Astrocyte of the spinal cord (primary cell): ENCODE data around the gene PIK3CB.
A peak's percentile ranks its signal among the peaks of the same experiment; 100 is the strongest.
"Not testable (repeated sequence)": the region's sequence is repeated elsewhere in the genome, so short reads cannot be mapped to it uniquely, and the experiment has no call there.

ENCODE experiments used
- DNase-seq: peaks from one replicate; pipeline ENCODE4 v3.0.0; 2011; ENCODE audit warnings: low read depth, low spot score
- H3K4me3 ChIP-seq: 2 replicates; pipeline ENCODE4 v1.5.1; 2011; ENCODE audit warnings: low read depth, mild to moderate bottlenecking, low read length, moderate library complexity
- in situ Hi-C: cut with HindIII; loops from 2 replicates; pipeline ENCODE4 v1.10.0; 2017; ENCODE audit warnings: low sequenced_read_pairs
- TF ChIP-seq, protein P1 (sequence below): IDR thresholded peaks from 2 replicates; pipeline ENCODE4 v1.5.1; 2012; ENCODE audit warnings: low read depth, mild to moderate bottlenecking, low read length, inconsistent platforms

Gene PIK3CB

GRCh38 chr3:138824114-138824506, 10.6 kb downstream of the PIK3CB start:
- TF ChIP-seq, protein P1, sequence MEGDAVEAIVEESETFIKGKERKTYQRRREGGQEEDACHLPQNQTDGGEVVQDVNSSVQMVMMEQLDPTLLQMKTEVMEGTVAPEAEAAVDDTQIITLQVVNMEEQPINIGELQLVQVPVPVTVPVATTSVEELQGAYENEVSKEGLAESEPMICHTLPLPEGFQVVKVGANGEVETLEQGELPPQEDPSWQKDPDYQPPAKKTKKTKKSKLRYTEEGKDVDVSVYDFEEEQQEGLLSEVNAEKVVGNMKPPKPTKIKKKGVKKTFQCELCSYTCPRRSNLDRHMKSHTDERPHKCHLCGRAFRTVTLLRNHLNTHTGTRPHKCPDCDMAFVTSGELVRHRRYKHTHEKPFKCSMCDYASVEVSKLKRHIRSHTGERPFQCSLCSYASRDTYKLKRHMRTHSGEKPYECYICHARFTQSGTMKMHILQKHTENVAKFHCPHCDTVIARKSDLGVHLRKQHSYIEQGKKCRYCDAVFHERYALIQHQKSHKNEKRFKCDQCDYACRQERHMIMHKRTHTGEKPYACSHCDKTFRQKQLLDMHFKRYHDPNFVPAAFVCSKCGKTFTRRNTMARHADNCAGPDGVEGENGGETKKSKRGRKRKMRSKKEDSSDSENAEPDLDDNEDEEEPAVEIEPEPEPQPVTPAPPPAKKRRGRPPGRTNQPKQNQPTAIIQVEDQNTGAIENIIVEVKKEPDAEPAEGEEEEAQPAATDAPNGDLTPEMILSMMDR: no peak
- in situ Hi-C loops: no loop called here
- DNase-seq: no peak
- no peak overlapping the region for H3K4me3 ChIP-seq

DNA sequence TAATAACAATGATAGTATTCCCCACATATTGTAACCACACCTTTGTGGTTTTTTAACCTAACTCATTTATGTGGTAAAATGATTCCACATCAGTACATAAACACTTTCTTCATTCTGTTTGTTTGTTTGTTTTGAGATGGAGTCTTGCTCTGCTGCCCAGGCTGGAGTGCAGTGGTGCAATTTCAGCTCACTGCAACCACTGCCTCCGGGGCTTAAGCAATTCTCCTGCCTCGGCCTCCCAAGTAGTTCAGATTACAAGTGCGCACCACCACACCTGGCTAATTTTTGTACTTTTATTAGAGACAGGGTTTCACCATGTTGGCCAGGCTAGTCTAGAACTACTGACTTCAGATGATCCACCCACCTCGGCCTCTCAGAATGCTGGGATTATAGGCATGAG, 14.3 kb downstream of the PIK3CB start:
- H3K4me3 ChIP-seq, in situ Hi-C loops, DNase-seq: not testable (repeated sequence)

DNA sequence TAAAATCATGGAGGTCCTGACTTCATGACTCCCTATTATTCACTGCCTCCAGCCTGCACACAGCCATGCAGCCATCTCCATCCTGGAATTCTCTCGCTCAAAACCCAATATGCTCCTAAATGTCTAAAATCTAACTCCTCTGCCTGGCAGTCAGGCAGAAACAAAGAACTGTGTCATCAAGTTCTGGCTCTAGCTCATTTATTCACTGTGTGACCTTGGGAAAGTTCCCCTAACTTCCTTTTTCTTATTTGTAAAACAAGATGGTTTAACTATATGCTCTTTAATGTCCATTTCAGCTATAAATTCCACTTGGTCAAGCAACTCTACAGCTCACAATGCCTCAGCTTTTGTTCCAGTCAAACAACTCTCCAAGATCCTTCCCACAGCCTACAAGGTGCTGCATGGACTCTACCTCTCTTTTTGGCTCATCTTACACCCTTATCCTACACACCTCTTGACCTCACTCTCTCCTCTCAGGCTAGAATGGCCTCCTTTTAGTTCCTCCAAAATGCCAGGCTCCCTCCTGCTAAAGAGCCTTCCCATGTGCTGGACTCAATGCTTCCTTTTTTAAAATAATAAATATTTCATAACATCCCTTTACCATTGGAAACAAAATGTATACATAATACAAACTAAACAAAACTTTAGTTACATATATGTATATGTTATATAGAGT, 16.4 kb downstream of the PIK3CB start:
- H3K4me3 ChIP-seq: no peak overlapping the region
- TF ChIP-seq, protein P1: no peak
- DNase-seq: no peak
- in situ Hi-C loops: no loop called here

DNA sequence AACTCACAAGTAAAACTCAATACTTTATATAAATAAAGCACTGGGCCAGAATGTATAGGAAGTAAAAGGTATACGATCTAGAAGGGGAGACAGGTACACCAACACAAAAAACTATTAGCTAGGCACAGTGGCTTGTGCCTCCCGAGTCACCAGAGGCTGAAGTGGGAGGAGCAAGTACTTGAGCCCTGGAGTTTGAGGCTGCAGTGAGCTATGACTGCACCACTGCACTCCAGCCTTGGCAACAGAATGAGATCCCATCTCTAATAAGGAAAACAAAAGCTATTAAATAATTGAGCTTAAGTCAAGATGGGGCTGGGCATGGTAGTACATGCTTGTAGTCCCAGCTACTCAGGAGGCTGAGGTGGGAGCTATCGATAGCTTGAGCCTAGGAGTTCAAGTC, 17.0 kb downstream of the PIK3CB start:
- no peak for DNase-seq
- TF ChIP-seq, protein P1: no peak
- H3K4me3 ChIP-seq: no peak overlapping the region
- in situ Hi-C loops: no loop called here

DNA sequence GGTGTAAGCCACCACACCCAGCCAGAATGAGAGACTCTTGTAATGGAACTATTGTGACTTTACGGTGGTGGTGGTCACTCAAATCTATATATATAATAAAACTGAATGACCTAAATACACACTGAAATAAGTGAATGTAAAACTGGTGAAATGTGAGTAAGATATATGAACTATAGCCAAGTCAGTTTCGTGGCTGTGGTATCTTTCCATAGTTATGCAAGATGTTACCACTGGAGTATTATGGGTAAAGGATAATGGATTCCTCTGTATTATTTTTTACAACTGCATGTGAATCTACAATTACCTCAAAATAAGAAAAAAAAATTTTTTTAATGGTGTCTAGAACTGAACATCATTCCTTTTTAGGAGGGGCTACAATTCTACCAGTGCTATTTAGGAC, 21.9 kb downstream of the PIK3CB start:
- in situ Hi-C loops: no loop called here
- H3K4me3 ChIP-seq: no peak overlapping the region
- peak; percentile 13 for DNase-seq
- TF ChIP-seq, protein P1: no peak

DNA sequence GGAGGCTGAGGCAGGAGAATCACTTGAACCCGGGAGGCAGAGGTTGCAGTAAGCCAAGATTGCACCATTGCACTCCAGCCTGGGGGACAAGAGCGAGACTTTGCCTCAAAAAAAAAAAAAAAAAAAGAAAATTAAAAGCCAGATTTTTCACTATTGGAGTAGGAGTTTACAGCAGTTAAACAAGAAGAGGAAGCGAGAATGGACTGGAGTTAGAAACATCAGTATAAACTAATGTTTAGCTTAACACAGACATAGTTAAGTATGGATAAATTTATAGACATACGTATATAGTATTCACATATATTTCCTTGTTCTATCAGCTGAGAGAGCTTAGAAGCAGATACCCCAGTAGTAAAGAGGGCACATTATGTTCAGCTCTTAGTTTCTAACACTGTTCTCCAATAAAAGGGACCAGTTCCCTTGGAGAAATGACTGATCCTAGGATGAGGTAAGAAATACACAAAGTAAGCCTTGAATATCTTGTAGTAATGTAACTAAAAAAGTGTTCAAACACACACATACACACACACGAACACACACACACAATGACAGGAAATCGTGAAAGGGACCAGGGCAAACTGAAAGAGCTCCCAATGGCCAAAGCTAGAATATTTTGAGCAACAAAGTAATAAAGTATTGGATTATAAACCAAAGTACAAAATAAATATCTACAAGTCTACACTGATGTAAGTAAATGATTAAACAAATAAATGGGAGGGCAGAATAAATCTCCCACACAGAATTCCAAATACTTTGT, 25.1 kb downstream of the PIK3CB start:
- in situ Hi-C loops: no loop called here
- DNase-seq: no peak
- TF ChIP-seq, protein P1: no peak
- no peak overlapping the region for H3K4me3 ChIP-seq

GRCh38 chr3:138806376-138807080, 28.2 kb downstream of the PIK3CB start:
- H3K4me3 ChIP-seq: no peak overlapping the region
- DNase-seq: no peak
- TF ChIP-seq, protein P1: no peak
- in situ Hi-C loops: no loop called here
